GM19238 (cell line): ENCODE results near the gene KIF27.
A peak's percentile ranks its signal among the peaks of the same experiment; 100 is the strongest.
"Not testable (repeated sequence)": the region's sequence is repeated elsewhere in the genome, so short reads cannot be mapped to it uniquely, and the experiment has no call there.

Experiments used
- DNase-seq: peaks from one replicate; pipeline ENCODE4 v3.0.0; 2011; ENCODE audit warnings: low spot score; ENCODE audit not compliant: insufficient read length

The KIF27 gene, protein sequence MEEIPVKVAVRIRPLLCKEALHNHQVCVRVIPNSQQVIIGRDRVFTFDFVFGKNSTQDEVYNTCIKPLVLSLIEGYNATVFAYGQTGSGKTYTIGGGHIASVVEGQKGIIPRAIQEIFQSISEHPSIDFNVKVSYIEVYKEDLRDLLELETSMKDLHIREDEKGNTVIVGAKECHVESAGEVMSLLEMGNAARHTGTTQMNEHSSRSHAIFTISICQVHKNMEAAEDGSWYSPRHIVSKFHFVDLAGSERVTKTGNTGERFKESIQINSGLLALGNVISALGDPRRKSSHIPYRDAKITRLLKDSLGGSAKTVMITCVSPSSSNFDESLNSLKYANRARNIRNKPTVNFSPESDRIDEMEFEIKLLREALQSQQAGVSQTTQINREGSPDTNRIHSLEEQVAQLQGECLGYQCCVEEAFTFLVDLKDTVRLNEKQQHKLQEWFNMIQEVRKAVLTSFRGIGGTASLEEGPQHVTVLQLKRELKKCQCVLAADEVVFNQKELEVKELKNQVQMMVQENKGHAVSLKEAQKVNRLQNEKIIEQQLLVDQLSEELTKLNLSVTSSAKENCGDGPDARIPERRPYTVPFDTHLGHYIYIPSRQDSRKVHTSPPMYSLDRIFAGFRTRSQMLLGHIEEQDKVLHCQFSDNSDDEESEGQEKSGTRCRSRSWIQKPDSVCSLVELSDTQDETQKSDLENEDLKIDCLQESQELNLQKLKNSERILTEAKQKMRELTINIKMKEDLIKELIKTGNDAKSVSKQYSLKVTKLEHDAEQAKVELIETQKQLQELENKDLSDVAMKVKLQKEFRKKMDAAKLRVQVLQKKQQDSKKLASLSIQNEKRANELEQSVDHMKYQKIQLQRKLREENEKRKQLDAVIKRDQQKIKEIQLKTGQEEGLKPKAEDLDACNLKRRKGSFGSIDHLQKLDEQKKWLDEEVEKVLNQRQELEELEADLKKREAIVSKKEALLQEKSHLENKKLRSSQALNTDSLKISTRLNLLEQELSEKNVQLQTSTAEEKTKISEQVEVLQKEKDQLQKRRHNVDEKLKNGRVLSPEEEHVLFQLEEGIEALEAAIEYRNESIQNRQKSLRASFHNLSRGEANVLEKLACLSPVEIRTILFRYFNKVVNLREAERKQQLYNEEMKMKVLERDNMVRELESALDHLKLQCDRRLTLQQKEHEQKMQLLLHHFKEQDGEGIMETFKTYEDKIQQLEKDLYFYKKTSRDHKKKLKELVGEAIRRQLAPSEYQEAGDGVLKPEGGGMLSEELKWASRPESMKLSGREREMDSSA (N-terminal part only)

DNA sequence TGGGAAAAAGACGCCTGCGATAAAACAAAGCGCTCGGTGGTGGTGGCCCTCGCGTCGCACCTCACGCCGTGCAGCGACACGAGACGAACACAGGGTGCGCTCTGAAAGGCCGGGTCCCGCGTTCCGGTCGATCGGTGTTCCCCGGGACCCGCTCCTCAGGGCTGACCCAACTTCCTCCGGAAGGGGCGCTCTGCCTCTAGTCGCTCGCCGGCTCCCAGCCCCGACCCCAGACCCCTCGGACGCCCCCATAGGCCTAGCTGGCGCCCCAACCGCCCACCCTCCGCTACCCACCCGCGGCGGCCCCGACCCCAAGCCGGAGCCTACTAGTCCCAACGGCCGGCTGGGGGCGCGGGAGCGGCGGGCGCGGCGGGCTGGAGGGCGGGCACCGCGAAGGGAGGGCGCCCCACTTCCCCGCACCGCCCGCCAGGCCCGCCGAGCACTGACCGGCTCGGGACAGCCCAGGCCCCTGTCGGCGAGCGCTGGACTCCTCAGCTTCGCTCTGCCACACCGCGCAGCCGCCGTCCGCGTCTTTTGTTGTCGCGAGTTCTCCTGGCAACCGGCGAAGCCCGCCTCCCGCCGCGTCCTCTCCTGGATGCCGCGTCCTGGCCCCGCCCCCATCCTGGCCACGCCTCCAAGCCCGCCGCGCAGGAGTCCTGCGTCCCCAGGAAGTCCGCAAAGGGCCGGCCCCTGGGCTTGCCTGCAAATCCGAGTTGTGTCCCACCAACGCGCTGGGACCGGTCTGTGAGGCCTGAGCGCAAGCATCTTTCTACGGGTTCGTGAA is at the start of gene KIF27:
Gene KIF27, minus strand, starts transcription at position 506 of the 781 bp plus-strand sequence. CDS start 5,841 bp downstream, outside the sequence.
- DNase-seq = peak; percentile 88

DNA sequence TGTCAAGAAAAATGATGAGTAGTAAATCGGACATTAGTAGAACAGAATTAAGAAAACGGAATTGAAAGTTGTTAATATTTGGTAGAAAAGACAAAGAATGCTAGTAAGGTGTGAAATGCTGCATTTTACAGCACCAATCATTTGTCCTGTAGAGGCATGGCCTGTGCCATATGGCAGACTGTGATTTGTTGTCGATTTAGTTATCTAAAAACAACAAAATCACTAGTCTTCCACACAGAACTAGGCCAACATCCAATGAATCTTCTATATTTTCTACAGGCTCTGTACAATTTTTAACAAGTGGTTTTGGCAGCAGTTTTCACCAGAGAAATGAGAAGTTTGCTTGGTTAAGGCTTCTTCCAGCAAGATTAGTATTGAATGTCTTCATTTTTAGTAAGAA is 48.4 kb upstream of the KIF27 start:
- no peak for DNase-seq

- DNase-seq = no peak
Observed at GRCh38 chr9:83967073-83967472, 45.8 kb upstream of the KIF27 start.

DNA sequence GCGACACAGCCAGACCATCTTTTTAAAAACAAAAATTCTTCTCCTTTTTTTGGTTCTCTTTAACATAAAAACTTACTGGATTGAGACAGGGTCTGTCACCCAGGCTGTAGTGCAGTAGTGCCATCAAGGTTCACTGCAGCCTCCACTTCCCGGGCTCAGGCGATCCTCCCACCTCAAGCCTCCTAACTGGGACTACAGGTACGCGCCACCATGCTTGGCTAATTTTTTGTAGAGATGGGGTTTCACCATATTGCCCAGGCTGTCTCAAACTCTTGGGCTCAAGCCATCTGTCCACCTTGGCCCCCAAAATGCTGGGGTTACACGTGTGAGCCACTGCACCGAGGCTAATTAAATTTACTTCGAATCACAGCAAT is 45.0 kb upstream of the KIF27 start:
- no peak for DNase-seq

DNA sequence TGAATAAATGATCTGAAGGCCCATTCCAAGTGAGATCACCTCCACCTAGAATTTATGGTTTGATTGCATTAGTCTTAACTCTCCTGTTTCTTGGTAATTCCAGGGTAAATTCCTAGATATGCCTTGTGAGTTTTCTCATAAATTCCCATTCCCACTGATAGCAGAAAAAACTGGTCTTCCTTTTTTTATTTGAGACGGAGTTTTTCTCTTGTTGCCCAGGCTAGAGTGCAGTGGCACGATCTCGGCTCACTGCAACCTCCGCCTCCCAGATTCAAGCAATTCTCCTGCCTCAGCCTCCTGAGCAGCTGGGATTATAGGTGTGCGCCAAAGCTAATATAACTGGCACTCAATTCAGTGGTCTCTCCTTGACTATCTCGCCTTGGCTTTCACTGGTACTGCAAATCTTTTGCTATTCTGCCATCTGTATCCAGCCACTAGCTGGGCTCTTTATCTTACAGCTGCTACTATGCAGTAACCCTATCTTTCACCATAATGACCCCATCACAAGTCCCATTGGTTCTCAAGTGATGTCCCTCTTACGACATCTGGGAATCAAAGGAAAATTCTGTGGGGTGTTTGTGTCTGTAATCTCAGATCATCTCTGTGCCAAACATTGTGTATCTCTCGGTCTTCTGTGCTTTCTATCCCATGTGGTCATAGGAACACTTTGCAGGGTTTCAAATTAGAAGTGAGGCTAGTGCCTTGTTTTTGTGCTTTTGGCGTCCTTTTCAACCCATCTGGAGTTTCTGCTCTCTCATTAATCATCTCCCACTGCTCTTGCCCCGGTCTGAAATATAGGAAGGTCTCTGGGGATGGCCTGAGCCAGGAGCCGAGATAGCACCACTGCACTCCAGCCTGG is 44.3 kb upstream of the KIF27 start:
- no peak for DNase-seq

- DNase-seq = no peak
Observed at GRCh38 chr9:83964973-83965349, 43.7 kb upstream of the KIF27 start.

- no peak for DNase-seq
Observed at GRCh38 chr9:83962165-83962564, 40.9 kb upstream of the KIF27 start.

- DNase-seq = no peak
Observed at GRCh38 chr9:83960991-83961390, 39.8 kb upstream of the KIF27 start.

- DNase-seq = no peak
Observed at GRCh38 chr9:83959061-83959460, 37.8 kb upstream of the KIF27 start.

DNA sequence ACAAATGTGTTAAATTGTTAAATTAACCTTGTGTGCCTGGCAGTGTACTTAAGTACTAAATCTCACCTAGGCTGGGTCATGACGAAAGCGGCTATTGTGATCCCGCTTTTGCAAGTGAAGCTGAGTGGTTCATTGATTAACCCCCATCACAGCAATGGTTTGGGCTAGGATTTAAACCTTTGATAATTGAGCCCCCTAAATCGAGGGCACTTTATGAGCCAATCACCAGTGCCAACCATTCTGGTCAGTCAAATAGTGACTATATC is 35.9 kb upstream of the KIF27 start:
- DNase-seq = no peak

DNA sequence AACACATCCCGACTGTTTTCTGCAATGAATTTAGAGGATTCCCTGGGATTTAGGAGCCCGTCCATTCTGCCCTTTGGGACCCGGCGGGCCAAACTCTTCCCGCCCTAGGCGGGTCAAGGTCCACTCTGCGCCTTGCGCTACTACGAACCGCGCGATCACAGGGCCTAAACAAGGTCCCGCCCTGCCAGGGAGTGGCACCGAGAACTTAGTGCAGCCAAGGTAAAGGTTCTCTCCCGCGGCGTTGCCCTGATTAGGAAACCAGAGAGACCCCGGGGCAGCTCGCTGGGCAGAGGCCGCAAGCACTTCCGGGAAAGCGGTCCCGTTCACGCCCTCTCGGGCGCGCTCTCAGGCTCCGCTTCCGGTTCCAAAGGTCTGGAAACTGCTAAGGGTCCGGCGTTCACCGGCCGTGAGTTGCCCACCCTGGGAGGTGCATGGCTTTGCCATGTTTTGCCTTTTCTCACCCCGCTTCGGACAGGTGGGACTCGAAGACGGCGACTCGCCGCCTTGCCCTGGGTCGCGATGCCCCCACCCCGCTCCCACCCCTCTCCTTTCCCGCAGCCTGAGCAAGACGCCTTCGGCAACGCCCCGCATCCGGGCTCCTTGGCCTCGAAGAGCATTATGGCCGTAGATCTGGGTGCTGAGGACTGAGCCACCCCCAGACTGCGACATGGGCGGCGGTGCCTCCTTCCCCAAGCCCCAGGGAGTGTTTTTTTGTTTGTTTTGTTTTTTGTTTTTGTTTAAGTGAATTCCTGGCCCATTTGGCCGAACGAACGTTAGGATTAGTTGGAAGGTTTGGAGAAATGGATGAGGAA is 35.4 kb upstream of the KIF27 start:
- peak; percentile 61 for DNase-seq

DNA sequence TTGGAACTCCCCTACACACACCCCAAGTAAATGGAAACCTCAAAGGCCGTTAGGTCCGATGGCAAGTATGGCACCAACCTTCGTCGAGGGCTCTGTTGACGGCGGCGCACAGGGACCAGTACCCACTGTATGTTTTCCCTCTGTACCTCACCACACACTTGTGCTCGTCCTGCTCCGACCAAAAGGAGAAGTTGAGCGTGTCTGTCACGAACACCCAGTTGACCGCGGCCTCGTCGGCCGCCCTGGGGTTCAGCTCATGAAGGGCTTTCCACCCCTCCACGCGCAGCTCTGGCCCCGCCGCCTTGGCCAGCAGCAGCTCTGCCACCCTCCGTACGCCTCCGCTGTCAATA is 34.8 kb upstream of the KIF27 start:
- DNase-seq = peak; percentile 19

DNA sequence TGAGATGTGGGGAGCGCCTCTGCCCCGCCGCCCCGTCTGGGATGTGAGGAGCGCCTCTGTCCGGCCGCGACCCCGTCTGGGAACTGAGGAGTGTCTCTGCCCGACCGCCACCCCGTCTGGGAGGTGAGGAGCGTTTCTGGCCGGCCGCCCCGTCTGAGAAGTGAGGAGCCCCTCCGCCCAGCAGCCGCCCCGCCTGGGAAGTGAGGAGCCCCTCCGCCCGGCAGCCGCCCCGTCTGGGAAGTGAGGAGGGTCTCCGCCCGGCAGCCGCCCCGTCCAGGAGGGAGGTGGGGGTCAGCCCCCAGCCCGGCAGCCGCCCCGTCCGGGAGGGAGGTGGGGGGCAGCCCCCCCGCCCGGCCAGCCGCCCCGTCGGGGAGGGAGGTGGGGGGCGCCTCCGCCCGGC is 26.9 kb upstream of the KIF27 start:
- not testable (repeated sequence) for DNase-seq

DNA sequence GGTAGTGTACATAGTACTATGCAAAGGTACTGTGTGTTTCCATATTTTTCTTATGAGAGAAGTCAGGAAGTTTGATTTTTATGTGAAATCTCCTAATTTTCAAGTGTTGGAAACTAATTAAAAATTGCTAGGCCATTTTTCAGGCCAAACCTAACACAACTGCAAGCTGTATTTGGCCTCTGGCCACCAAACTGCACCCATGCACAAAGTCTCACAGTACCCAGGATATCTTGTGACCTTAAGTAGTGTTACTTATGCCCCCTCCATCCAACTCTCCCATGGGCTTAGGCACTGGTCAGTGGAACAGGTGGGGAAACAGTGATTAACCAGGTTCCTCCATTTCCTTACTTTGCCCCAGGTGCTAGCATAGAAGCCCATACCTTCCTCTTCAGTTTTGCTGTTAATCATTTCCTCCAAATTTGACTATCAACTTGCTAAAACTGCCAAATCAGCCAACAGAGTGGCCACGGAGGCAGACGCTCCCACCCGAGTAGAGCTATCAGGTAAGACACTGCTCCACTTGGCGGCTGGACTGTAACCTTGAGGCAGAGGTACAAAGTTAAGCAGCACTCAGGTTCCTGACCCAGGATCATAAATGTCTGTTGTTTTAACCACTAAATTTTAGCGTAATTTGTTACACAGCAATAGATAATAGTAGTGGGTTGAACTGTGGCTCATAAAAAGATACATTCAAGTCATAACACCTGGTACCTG is 19.5 kb upstream of the KIF27 start:
- no peak for DNase-seq

DNA sequence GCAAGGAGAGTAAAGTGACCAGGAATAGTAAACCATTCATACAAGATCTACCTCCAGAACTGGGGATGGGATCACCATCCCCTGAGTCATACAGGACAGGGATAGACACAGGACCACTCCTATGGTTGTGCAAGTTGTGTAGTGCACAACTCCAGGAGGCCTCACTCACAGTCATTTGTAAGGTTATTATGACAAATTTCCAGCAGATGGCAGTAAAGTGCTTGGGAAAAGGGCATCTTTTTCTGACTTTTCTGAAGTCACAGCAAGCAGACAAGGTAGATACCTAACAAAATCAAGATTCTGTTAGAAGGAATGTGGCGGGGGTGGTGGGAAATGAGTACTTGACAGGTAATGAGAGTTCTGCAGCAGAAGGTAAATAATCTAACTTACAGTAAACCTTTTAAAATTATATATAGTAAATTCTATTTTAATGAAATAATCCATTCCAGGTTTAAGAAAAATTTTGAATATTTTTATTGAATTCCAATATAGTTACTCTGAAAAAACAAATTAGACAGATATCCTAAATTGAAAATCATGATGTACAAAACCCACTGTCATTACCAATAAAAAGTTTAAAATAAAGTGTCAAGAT is 16.7 kb upstream of the KIF27 start:
- DNase-seq = peak; percentile 23

DNA sequence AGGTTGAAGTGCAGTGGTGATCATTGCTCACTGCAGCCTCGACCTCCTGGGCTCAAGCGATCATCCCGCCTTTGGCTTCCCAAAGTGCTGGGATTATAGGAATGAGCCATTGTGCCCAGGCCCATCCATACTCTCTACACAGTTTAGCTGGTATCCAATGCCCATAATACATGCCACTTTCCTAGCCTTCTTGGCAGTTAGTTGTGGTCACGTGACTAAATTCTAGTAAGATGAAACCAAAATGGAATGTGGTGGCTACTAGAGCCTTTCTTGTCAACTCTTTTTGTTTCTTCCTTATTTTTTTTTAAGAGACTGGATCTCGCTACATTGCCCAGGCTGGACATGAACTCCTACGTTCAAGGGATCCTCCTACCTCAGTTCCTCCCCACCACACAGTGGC is 15.3 kb upstream of the KIF27 start:
- DNase-seq = no peak

- no peak for DNase-seq
Observed at GRCh38 chr9:83935276-83935935, 14.2 kb upstream of the KIF27 start.
